Stimulated activated effector memory CD8-positive, alpha-beta T cell treated with anti-CD3 and anti-CD28 coated beads, Interleukin-12 subunit alpha, Interleukin-12 subunit beta, amount 100 ng/mL, for 72 hours (primary cell): ENCODE measurements around the gene GNE.

Experiments used
- ATAC-seq: fragments of 150-1000 bp; cut with Tn5 transposase; 2 replicates; pipeline ENCODE4 v1.10.0; 2021
- DNase-seq, 2 donors: peaks; one replicate each; pipeline ENCODE4 v3.0.0; 2021 to 2022; ENCODE audit warnings: low spot score in 2 of 2
- H3K27ac Mint-ChIP-seq: one replicate; pipeline ENCODE4 v1.8.0; 2022; ENCODE audit warnings: mild to moderate bottlenecking, mixed read lengths
- H3K36me3 Mint-ChIP-seq: one replicate; pipeline ENCODE4 v1.8.0; 2022; ENCODE audit warnings: mild to moderate bottlenecking, mixed read lengths
- H3K4me1 Mint-ChIP-seq: one replicate; pipeline ENCODE4 v1.8.0; 2022; ENCODE audit warnings: mixed read lengths
- H3K4me3 Mint-ChIP-seq: one replicate; pipeline ENCODE4 v1.8.0; 2022; ENCODE audit warnings: mild to moderate bottlenecking, mixed read lengths
- H3K9me3 Mint-ChIP-seq: one replicate; pipeline ENCODE4 v1.8.0; 2022; ENCODE audit warnings: mixed read lengths

The GNE gene

DNA sequence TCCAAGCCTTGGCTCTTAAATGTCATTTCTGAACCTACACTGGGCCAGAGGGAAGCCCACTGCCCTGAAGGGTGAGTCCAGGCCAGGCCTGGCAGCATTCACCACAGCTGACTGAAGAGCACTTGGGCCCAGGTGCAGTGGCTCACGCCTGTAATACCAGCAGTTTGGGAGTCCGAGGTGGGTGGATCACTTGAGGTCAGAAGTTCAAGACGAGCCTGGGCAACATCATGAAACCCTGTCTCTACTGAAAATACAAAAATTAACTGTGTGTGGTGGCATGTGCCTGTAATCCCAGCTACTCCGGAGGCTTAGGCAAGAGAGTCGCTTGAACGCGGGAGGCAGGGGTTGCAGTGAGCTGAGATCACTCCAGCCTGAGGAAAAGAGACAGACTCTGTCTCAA is 84.0 kb downstream of the GNE start:
- H3K4me1 Mint-ChIP-seq: no peaks in the 10 kb centered on the region
- no peak overlapping the region for H3K4me3 Mint-ChIP-seq
- H3K36me3 Mint-ChIP-seq: no peaks in the 10 kb centered on the region
- DNase-seq: no peak
- H3K27ac Mint-ChIP-seq: peak overlapping the region; percentile 12
- no peaks in the 10 kb centered on the region for H3K9me3 Mint-ChIP-seq
- ATAC-seq: no peak

DNA sequence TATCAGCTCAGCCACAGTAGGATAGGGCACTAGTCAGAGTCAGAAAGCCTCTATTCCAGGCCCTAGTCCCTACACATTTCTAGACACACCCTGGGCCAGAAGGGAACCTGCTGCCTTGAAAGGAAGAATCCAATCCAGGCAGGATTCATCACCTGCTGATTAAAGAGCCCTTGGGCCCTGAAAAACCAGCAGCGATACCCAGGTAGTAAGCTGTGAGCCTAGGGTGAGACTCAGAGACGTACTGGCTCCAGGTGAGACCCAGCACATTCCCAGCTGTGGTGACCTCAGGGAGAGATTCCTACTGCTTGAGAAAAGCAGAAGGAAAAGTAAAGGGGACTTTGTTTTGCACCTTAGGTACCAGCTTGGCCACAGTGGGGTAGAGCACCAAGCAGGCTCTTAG is 84.4 kb downstream of the GNE start:
- H3K36me3 Mint-ChIP-seq: no peaks in the 10 kb centered on the region
- peak overlapping the region; percentile 12 for H3K27ac Mint-ChIP-seq
- ATAC-seq (no peak), DNase-seq (no peak)
- no peak overlapping the region for H3K4me3 Mint-ChIP-seq
- H3K4me1 Mint-ChIP-seq: no peaks in the 10 kb centered on the region
- H3K9me3 Mint-ChIP-seq: no peaks in the 10 kb centered on the region

DNA sequence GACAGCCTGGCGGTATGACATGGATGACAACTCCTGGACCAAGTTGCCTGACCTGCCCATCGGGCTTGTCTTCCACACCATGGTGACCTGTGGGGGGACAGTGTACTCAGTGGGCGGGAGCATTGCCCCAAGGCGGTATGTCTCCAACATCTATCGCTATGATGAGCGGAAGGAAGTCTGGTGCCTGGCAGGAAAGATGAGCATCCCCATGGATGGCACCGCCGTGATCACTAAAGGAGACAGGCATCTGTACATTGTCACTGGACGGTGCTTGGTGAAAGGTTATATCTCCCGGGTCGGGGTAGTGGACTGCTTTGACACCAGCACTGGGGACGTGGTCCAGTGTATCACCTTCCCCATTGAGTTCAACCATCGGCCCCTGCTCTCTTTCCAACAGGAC is 87.7 kb downstream of the GNE start:
- no peaks in the 10 kb centered on the region for H3K36me3 Mint-ChIP-seq
- DNase-seq: no peak
- no peaks in the 10 kb centered on the region for H3K4me1 Mint-ChIP-seq
- no peak overlapping the region for H3K4me3 Mint-ChIP-seq
- ATAC-seq: no peak
- no peak overlapping the region for H3K27ac Mint-ChIP-seq
- H3K9me3 Mint-ChIP-seq: no peaks in the 10 kb centered on the region

DNA sequence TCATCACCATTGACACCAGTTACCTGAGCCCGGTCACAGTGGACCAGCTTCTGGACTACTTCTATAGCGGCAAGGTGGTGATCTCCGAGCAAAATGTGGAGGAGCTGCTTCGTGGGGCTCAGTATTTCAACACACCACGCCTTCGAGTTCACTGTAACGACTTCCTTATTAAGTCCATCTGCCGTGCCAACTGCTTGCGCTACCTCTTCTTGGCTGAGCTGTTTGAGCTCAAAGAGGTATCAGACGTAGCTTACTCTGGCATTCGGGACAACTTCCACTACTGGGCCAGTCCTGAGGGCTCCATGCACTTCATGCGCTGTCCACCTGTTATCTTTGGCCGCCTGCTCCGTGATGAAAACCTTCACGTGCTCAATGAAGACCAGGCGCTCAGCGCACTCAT is 88.5 kb downstream of the GNE start:
- Mint-ChIP-seq H3K27ac (no peak overlapping the region), H3K36me3 (no peaks in the 10 kb centered on the region), H3K9me3 (no peaks in the 10 kb centered on the region), H3K4me1 (peaks cover 4% of the 10 kb centered on the region), H3K4me3 (no peak overlapping the region)
- DNase-seq (no peak), ATAC-seq (no peak)

DNA sequence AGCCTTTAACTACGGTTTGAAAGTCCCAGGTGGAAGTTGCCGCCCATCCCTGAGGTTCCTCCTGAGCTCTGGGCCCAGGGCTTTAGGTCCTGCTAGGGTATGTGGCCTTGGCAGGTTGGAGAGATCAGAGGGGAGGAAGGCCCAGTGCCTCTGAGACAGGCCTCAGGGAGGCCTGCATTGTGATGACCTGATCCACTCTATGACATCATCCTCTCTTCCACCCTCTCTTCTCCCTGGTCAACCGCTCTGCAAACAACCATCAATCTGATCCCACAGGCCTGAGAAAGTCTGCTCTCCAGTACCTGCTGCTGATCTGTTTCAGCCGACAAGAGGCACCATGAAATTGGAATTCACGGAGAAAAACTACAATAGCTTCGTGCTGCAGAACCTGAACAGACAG is 89.1 kb downstream of the GNE start, which contains the start of gene CCIN:
Gene CCIN, plus strand, starts transcription at position 223 of the 400 bp plus-strand sequence. Its CDS starts 115 bp downstream, at position 338.
- no peaks in the 10 kb centered on the region for H3K9me3 Mint-ChIP-seq
- no peak within 1 kb of the TSS for H3K27ac Mint-ChIP-seq
- H3K4me3 Mint-ChIP-seq: no peak within 1 kb of the TSS
- no peak for ATAC-seq
- H3K4me1 Mint-ChIP-seq: peaks cover 5% of the 10 kb centered on the region
- H3K36me3 Mint-ChIP-seq: no peaks in the 10 kb centered on the region
- no peak for DNase-seq

DNA sequence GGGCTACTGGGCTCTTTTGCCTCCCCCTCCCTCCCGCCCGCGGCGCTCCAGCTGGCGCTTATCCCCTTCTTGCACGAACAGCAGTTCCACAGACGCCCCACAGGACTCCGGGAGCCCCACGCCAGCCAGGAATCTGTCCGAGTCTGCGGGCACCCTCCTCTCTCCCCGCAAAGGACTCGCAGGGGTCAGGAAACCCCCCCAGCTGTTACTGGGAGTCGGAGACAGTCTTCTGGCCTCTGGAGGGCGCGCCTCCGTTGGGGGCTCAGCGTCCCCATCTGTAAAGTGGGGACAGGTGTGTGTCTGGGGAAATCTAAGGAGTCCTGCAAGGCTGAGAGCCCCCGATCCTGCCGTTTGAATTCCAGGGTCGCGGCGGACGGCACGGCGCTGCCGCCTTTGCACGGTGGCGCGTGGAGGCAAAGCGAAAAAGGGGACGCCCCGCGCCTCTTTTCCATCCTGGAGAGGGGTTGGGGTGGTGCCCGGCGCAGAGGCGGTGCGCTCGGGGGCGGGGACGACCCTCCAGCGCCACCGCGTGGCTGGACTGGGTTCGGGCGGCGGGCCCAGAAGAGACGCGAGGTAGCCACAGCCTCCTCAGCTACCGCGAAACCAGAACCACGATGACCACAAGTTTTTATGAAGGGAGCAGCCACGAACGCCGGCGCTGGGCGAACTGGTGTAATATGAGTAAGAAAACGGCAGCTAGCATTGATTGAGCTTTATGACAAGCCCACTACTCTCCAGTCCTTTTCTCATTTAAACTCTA is 91.9 kb downstream of the GNE start:
- Mint-ChIP-seq H3K36me3 (peaks cover 13% of the 10 kb centered on the region), H3K9me3 (no peaks in the 10 kb centered on the region), H3K27ac (no peak overlapping the region), H3K4me1 (peaks cover 8% of the 10 kb centered on the region), H3K4me3 (peak overlapping the region; percentile 70)
- ATAC-seq: peak; percentile 95
- peak; percentile 92 to 94 for DNase-seq

DNA sequence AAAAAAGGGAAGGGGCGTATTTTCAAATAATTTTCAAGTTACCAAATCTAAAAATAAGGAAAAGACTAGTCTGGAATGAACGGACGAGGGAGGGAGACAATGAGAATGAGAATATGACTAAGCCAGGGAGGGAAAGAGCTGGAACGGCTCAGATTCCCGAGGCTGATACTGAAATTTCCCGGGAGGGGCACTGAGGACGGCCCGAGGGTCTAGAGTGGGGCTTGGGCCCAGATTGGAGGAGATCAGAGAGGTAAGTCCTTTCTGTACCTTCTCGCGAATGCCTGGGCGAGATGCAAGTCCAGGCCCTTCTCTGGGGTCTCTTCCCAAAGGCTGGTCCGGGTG is 92.5 kb downstream of the GNE start:
- no peaks in the 10 kb centered on the region for H3K9me3 Mint-ChIP-seq
- peaks cover 13% of the 10 kb centered on the region for H3K4me1 Mint-ChIP-seq
- peak overlapping the region; percentile 70 for H3K4me3 Mint-ChIP-seq
- DNase-seq (no peak), ATAC-seq (no peak)
- H3K36me3 Mint-ChIP-seq: peaks cover 13% of the 10 kb centered on the region
- H3K27ac Mint-ChIP-seq: no peak overlapping the region

DNA sequence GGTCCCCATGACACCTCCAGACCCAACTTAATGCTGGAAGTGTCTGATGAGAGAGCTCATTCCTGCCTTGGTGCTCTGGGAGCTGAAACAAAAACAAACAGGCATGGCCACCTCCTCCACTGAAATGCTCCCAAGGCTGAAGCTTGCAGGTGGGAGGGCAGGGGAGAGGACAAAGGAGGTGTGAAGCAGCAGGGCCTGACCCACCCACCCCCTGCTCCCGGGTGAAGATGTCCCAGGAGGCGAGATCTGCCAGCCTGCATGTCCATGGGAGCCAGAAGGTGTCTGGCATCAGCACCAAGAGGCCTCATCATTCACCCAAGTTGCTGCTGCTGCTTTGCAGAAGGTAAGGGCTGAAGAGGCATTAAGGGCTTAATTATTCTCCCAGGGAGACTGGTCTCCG is 93.3 kb downstream of the GNE start:
- peak overlapping the region; percentile 70 for H3K4me3 Mint-ChIP-seq
- H3K9me3 Mint-ChIP-seq: no peaks in the 10 kb centered on the region
- peaks cover 13% of the 10 kb centered on the region for H3K4me1 Mint-ChIP-seq
- DNase-seq (no peak), ATAC-seq (no peak)
- peaks cover 20% of the 10 kb centered on the region for H3K36me3 Mint-ChIP-seq
- no peak overlapping the region for H3K27ac Mint-ChIP-seq
